Stimulated activated naive B cell treated with anti-CD40 and anti-IgM and Interleukin-4, amounts not matched to agents 10 μg/mL and 1 μg/mL and 100 μg/mL, for 72 hours (primary cell): ENCODE measurements around the gene LSM7.

ENCODE experiments used
- ATAC-seq, 2 donors: fragments of 150-1000 bp; cut with Tn5 transposase; replicated peaks; 2 replicates each; pipeline ENCODE4 v1.10.0; 2021; ENCODE audit warnings: moderate library complexity in 1 of 2
- DNase-seq: peaks from one replicate; pipeline ENCODE4 v3.0.0; 2021
- H3K27ac Mint-ChIP-seq: one replicate; pipeline ENCODE4 v1.8.0; 2022; ENCODE audit warnings: mild to moderate bottlenecking, mixed read lengths
- H3K27me3 Mint-ChIP-seq, 2 donors: one replicate each; pipeline ENCODE4 v1.8.0; 2022; ENCODE audit warnings: mixed read lengths in 2 of 2
- H3K36me3 Mint-ChIP-seq, 2 donors: one replicate each; pipeline ENCODE4 v1.8.0; 2022; ENCODE audit warnings: mixed read lengths in 2 of 2, mild to moderate bottlenecking in 1 of 2
- H3K4me1 Mint-ChIP-seq, 2 donors: one replicate each; pipeline ENCODE4 v1.8.0; 2022; ENCODE audit warnings: mixed read lengths in 2 of 2, mild to moderate bottlenecking in 1 of 2
- H3K4me3 Mint-ChIP-seq, 2 donors: one replicate each; pipeline ENCODE4 v1.8.0; 2022; ENCODE audit warnings: mild to moderate bottlenecking in 2 of 2, mixed read lengths in 2 of 2, moderate library complexity in 1 of 2
- H3K9me3 Mint-ChIP-seq, 2 donors: one replicate each; pipeline ENCODE4 v1.8.0; 2022; ENCODE audit warnings: mixed read lengths in 2 of 2, mild to moderate bottlenecking in 1 of 2

LSM7 gene

GRCh38 chr19:2327773-2328400 lies 499 bp downstream of the LSM7 start:
- peak overlapping the region; percentile 89 to 98 for H3K4me3 Mint-ChIP-seq
- peak overlapping the region; percentile 98 for H3K27ac Mint-ChIP-seq
- peaks cover 31 to 46% of the 10 kb centered on the region in 2 donors for H3K36me3 Mint-ChIP-seq
- ATAC-seq (peak; percentile 56 to 59), DNase-seq (peak; percentile 60)
- H3K27me3 Mint-ChIP-seq, result no peaks in the 10 kb centered on the region
- H3K9me3 Mint-ChIP-seq, result no peaks in the 10 kb centered on the region
- H3K4me1 Mint-ChIP-seq, result peaks cover 70 to 88% of the 10 kb centered on the region in 2 donors

DNA sequence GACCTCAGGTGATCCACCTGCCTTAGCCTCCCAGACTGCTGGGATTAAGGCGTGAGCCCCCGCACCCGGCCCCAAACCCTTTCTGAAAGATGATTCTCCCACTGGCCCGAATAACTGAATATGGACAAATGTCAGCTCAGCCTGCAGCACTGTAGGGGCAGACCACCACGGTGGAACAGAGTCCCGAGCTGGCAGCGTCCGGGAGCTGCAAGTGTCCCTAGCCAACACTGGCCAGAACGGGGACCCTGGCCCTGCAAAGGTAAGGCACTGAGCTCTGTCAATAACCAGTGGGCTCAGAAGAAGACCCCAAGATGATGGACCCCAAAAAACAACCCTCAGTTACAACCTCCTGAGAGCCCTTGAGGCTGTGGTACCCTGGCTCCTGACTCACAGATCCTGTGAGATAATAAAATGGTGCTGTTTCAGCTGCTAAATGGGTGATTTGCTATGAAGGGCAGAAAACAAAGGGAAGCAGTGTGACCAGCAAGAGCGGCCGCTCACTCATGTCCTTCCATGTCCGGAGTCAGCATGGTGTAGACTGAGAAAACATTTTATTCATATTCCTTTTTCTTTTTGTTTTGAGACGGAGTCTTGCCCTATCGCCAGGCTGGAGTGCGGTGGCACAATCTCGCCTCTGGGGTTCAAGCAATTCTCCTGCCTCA lies 1.6 kb downstream of the LSM7 start:
- H3K4me1 Mint-ChIP-seq, result peaks cover 62 to 80% of the 10 kb centered on the region in 2 donors
- no peak for ATAC-seq

DNA sequence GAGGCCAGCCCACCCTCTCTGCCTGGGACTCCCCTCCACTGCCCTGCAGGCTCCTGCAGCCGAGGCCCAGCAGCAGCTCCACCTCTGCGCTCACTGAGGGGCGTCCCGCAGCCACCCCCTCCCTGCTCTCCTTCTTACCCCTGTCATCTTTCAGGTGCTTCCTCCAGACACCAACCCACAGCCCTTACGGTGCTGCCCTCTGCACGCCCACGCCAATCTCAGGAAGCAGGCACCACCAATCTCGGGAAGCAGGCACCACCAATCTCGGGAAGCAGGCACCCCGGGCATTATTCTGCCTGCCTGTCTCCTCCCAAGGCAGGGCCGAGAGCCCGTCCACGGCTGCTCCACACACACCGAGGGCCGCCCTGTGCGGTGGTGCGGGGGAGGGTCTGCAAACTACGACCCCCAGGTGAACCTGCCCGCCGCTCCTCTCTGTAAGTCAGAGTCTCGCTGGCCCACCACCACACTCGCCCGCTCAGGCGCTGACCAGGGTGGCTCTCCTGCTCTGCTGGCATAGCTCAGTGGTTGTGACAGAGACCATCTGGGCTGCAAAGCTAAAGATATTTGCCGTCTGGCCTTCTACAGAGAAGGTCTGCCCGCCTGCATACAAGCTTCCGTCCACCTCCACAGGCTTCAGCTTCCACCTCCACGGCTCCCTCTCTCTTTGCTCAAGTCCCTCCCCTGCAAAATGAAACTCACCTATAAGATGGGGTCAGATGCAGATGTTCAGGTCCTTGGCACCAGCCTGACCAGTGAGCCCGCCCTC lies 2.9 kb downstream of the LSM7 start:
- Mint-ChIP-seq H3K27me3 (no peaks in the 10 kb centered on the region), H3K9me3 (no peaks in the 10 kb centered on the region), H3K4me1 (peaks cover 52 to 66% of the 10 kb centered on the region in 2 donors), H3K36me3 (peaks cover 38 to 48% of the 10 kb centered on the region in 2 donors), H3K4me3 (peak overlapping the region; percentile 75 to 78), H3K27ac (peak overlapping the region; percentile 91)
- DNase-seq (no peak), ATAC-seq (peak; percentile 9 to 24)

More for the DNA sequence above, 1.6 kb downstream of the LSM7 start:
- no peaks in the 10 kb centered on the region for H3K9me3 Mint-ChIP-seq
- H3K4me3 Mint-ChIP-seq, result peak overlapping the region; percentile 89 to 98
- DNase-seq, result no peak
- no peaks in the 10 kb centered on the region for H3K27me3 Mint-ChIP-seq
- H3K27ac Mint-ChIP-seq, result peak overlapping the region; percentile 98
- H3K36me3 Mint-ChIP-seq, result peaks cover 32 to 48% of the 10 kb centered on the region in 2 donors

DNA sequence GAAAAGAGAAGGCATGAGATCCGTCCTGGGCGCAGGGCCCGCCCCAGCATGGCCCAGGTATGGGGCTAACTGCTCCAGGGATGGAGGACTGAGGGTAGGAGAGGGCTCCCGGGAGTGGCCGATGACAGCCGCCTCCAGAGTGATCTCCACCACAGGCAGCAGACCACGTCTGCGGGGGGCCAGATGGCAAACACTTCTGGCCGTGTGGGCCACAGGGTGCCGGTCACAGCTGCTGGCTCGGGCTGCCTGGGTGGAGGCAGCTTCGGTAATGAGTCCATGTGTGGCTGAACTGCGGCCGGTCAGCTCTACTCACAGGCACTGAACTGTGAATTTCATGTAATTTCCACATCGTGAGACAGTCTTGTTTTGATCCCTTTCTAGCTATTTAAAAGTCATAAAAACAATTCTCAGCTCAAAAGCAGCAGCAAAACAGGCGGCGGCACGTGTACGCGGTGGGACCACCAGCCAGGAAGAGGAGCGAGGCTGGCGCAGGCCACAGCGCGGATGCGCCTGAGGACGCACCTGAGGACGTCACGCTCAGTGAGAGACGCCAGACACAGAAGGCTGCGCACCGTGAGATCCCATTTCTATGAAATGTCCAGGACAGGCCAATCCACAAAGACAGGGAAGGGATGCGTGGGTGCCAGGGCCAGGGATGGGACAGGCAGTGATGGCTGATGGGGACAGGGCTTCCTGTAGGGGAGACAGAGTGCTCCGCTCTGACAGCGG lies 4.0 kb downstream of the LSM7 start:
- peak overlapping the region; percentile 91 for H3K27ac Mint-ChIP-seq
- no peaks in the 10 kb centered on the region for H3K27me3 Mint-ChIP-seq
- H3K4me1 Mint-ChIP-seq, result peaks cover 46 to 63% of the 10 kb centered on the region in 2 donors
- DNase-seq, result no peak
- ATAC-seq, result peak; percentile 14 to 48
- H3K9me3 Mint-ChIP-seq, result no peaks in the 10 kb centered on the region
- H3K36me3 Mint-ChIP-seq, result peaks cover 33 to 42% of the 10 kb centered on the region in 2 donors
- peak overlapping the region; percentile 75 to 78 for H3K4me3 Mint-ChIP-seq

DNA sequence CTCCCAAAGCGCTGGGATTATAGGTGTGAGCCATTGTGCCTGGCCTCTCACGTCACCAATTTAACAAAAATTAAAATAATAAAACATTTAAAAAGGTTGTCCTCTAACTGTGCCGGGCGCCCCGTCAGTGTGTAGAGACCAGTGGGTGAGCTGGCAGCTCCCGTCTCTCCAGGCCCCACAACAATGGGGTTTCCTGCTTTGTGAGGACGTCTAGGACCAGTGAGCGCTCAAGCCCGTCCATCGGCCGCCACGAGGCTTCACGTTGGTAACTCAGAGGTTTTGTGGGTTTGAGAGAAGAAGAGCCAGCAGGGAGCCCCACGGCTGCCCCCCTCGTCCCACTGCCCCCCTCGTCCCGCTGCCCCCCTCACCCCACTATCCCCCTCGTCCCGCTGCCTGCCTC lies 4.7 kb downstream of the LSM7 start:
- DNase-seq (no peak), ATAC-seq (no peak)
- Mint-ChIP-seq H3K4me1 (peaks cover 49 to 64% of the 10 kb centered on the region in 2 donors), H3K27me3 (no peaks in the 10 kb centered on the region), H3K27ac (no peak overlapping the region), H3K36me3 (peaks cover 33 to 38% of the 10 kb centered on the region in 2 donors), H3K9me3 (no peaks in the 10 kb centered on the region), H3K4me3 (no peak overlapping the region)

GRCh38 chr19:2321565-2322283 lies 6.7 kb downstream of the LSM7 start:
- Mint-ChIP-seq H3K27me3 (no peaks in the 10 kb centered on the region), H3K36me3 (peaks cover 30 to 33% of the 10 kb centered on the region in 2 donors), H3K4me1 (peaks cover 47 to 66% of the 10 kb centered on the region in 2 donors)

DNA sequence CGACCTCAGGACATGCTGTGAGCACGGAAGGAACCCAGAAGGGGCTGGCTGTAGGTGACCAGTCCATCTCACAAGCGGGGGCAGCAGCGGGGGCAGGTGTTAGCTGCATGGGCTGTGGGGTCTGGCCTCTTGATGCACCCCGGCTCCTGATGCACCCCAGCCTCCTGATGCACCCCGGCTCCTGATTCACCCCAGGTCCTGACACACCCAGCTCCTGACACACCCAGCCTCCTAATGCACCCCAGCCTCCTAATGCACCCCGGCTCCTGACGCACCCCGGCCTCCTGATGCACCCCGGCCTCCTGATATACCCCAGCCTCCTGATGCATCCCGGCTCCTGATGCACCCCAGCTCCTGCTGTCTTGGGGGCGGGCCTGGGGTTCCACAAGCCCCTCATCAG lies 7.4 kb downstream of the LSM7 start:
- Mint-ChIP-seq H3K4me1 (peaks cover 49 to 66% of the 10 kb centered on the region in 2 donors), H3K36me3 (peaks cover 26 to 27% of the 10 kb centered on the region in 2 donors), H3K9me3 (no peaks in the 10 kb centered on the region), H3K27ac (peak overlapping the region; percentile 31), H3K4me3 (no peak overlapping the region), H3K27me3 (no peaks in the 10 kb centered on the region)
- ATAC-seq (no peak), DNase-seq (no peak)

More at GRCh38 chr19:2321565-2322283, 6.7 kb downstream of the LSM7 start:
- H3K27ac Mint-ChIP-seq, result peak overlapping the region; percentile 77
- H3K4me3 Mint-ChIP-seq, result no peak overlapping the region
- DNase-seq (no peak), ATAC-seq (no peak)
- H3K9me3 Mint-ChIP-seq, result no peaks in the 10 kb centered on the region

DNA sequence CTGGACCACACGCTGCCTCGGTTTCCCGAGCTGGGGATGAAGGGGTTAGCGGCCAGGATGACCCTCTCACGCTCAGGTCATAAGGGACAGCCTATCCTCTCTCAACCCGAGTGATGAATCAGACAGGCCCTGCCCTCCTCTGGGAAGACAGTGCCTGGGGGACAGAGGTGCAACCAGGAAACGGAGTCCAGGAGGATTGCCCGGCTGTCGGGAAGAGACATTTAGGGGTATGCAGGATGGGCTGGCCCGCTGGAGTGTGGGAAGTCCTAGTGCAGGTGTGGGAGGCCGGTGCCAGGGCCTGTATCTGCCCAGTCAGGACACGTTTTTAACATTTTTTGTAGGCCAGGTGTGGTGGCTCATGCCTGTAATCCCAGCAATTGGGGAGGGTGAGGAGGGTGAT lies 8.3 kb downstream of the LSM7 start:
- H3K27ac Mint-ChIP-seq, result peak overlapping the region; percentile 71

GRCh38 chr19:2319551-2319950 lies 8.8 kb downstream of the LSM7 start:
- Mint-ChIP-seq H3K27me3 (no peaks in the 10 kb centered on the region), H3K9me3 (peaks cover 7% of the 10 kb centered on the region in 2 donors), H3K36me3 (peaks cover 17 to 21% of the 10 kb centered on the region in 2 donors), H3K27ac (peak overlapping the region; percentile 20), H3K4me3 (no peak overlapping the region), H3K4me1 (peaks cover 41 to 58% of the 10 kb centered on the region in 2 donors)
- no peak for ATAC-seq
- no peak for DNase-seq

More for the DNA sequence above, 8.3 kb downstream of the LSM7 start:
- no peak for ATAC-seq
- no peak overlapping the region for H3K4me3 Mint-ChIP-seq
- peaks cover 46 to 63% of the 10 kb centered on the region in 2 donors for H3K4me1 Mint-ChIP-seq
- peaks cover 21% of the 10 kb centered on the region in 2 donors for H3K36me3 Mint-ChIP-seq
- no peaks in the 10 kb centered on the region for H3K27me3 Mint-ChIP-seq
- no peak for DNase-seq
- peaks cover 3 to 4% of the 10 kb centered on the region in 2 donors for H3K9me3 Mint-ChIP-seq

DNA sequence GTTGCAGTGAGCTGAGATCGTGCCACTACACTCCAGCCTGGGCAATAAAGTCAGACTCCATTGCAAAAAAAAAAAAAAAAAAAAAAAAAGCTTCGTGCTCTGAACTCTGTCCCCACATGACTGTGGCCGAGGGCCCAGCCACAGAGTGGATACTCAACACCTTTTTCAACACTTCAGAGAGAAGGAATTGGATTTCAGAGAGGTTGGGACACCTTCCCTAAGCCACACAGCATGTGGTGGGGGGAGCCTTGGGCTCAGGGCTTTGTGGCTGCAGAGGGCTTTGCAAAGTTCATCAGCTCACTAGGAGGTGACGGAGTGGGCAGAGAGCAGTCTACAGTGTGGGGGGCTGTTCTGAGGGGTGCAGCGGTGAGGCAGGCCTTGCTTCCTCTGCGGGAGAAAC lies 9.5 kb downstream of the LSM7 start:
- H3K27ac Mint-ChIP-seq, result no peak overlapping the region
- ATAC-seq, result peak in 1 of 2 donors; percentile 17

DNA sequence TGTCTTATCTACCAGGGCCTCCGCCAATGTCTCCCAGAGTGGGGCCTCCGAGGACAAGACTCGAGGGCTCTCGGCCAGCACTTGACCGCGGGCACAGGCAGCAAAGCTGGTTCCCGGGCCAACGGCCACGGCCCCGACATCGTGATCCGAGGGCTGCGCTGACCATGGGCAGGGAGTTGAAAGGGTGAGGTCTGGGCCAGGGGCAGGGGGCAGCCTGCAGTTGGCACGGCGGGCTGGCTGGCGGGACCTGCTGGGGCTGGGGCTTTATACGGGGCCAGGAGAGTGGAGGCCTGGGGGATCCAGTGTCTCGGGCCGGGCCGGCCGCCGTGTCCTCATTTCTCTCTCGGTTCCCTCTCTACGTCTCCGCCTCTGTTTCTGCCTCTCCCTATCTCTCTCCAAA lies 10.6 kb downstream of the LSM7 start:
- ATAC-seq (no peak), DNase-seq (no peak)
- H3K27ac Mint-ChIP-seq, result peak overlapping the region; percentile 33
- peaks cover 7 to 9% of the 10 kb centered on the region in 2 donors for H3K9me3 Mint-ChIP-seq
- peaks cover 5 to 6% of the 10 kb centered on the region in 2 donors for H3K36me3 Mint-ChIP-seq
- peaks cover 6 to 7% of the 10 kb centered on the region in 2 donors for H3K27me3 Mint-ChIP-seq
- peaks cover 34 to 49% of the 10 kb centered on the region in 2 donors for H3K4me1 Mint-ChIP-seq
- no peak overlapping the region for H3K4me3 Mint-ChIP-seq

More for the DNA sequence above, 9.5 kb downstream of the LSM7 start:
- H3K4me3 Mint-ChIP-seq, result peak overlapping the region in 1 of 2 donors; percentile 3
- H3K9me3 Mint-ChIP-seq, result peaks cover 7 to 9% of the 10 kb centered on the region in 2 donors
- peaks cover 36 to 52% of the 10 kb centered on the region in 2 donors for H3K4me1 Mint-ChIP-seq
- H3K36me3 Mint-ChIP-seq, result peaks cover 11 to 15% of the 10 kb centered on the region in 2 donors
- no peaks in the 10 kb centered on the region for H3K27me3 Mint-ChIP-seq
- no peak for DNase-seq

GRCh38 chr19:2317300-2317699 lies 11.1 kb downstream of the LSM7 start:
- ATAC-seq (no peak), DNase-seq (no peak)
- H3K27ac Mint-ChIP-seq, result peak overlapping the region; percentile 33
- peaks cover 7% of the 10 kb centered on the region in 2 donors for H3K27me3 Mint-ChIP-seq
- peaks cover 5 to 6% of the 10 kb centered on the region in 2 donors for H3K36me3 Mint-ChIP-seq
- H3K9me3 Mint-ChIP-seq, result peaks cover 7 to 9% of the 10 kb centered on the region in 2 donors
- no peak overlapping the region for H3K4me3 Mint-ChIP-seq
- H3K4me1 Mint-ChIP-seq, result peaks cover 34 to 49% of the 10 kb centered on the region in 2 donors

DNA sequence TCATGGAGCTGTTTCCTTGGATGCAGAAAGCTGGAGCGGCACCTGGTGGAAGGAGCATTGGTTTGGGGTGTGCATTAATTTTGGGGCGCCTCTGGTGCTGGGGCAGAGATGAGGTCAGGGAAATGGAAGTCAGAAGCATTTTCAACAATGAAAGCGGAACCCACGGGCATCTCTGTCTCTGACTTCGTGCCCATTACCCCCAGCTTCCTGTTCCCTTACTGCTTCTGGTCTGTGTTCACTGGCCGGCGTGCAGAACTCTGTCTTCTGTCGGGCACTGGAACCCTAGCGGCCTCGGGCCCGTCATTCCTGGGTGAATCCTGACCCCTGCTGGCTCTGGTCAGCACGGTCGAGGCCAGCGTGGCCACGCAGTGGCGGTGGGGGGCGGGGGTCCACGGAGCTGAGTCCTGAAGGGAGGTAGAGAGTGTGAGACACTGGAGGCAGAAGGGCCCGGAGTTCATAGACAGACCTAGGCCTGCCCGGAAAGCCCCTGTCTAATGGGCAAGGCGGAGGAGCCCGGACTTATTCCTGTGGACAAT lies 12.5 kb downstream of the LSM7 start:
- peaks cover 2 to 5% of the 10 kb centered on the region in 2 donors for H3K36me3 Mint-ChIP-seq
- peaks cover 7% of the 10 kb centered on the region in 2 donors for H3K27me3 Mint-ChIP-seq
- ATAC-seq (peak; percentile 79 to 82), DNase-seq (peak; percentile 51)
- peaks cover 7 to 9% of the 10 kb centered on the region in 2 donors for H3K9me3 Mint-ChIP-seq
- peak overlapping the region; percentile 20 to 30 for H3K4me3 Mint-ChIP-seq
- H3K27ac Mint-ChIP-seq, result peak overlapping the region; percentile 68
- peaks cover 34 to 49% of the 10 kb centered on the region in 2 donors for H3K4me1 Mint-ChIP-seq
